Measurements from ENCODE around the gene ZG16B. TPM values are rescaled to one million over a fixed set of nuclear protein-coding genes. Genes with fewer than 3 reads are reported as not detected.

Gene ZG16B
- total RNA-seq, 6 donors from 2014 or later = 0.69 to 2.0 (median 1.2) TPM; not detected in 3

DNA sequence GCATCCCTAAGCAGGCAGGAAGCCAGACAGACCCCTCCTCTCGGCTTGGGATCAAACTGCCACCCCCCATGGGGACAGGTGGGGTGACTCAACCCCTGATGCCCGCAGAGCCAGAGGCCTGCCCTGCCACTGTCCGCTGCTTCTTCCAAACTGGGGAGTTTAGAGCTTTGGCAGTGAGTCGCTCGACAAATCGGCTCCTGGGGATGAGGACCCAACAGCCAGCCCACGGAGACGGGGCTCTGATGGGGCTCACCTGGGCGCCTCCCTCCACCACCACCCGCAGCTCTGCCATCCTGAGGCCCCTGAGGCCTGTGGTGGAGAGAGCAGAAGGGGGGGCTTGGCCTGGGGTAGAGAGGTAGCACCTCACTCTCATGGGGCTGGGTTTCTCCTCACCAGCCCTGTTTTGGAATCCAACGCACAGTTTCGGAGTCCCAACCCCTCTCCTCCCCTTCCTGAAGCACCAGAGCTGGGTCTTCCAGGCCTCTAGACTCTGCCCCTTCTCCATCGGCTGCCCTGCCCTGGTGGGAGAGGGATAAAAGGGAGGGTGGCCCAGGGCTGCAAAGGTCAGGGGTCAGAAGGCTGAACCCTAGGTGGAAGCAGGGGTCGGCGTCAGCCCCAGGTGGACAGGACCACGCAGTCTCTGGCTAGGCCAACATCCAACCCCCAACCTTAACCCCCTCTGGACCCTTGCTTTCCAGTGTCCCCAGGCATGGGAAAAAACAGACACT, 22.1 kb downstream of the ZG16B start:
- ATAC-seq (ENCODE audit: low FRiP score in 2 of 2) (no peak), DNase-seq (peak in 1 of 2 donors; percentile 52)
- Histone ChIP-seq H3K9me3 (peaks cover 0 to 12% (median 5%) of the 10 kb centered on the region in 4 donors), H3K27me3 (no peaks in the 10 kb centered on the region), H3K4me3 (no peak overlapping the region), H3K4me1 (peaks cover 0 to 7% (median 0%) of the 10 kb centered on the region in 4 donors), H3K27ac (no peak overlapping the region), H3K36me3 (peaks cover 0 to 6% (median 0%) of the 10 kb centered on the region in 4 donors)
- WGBS, 2 donors = 93 to 95% methylated on average over 9 to 15 of the region's 16 CpGs
- TF ChIP-seq, protein P1, sequence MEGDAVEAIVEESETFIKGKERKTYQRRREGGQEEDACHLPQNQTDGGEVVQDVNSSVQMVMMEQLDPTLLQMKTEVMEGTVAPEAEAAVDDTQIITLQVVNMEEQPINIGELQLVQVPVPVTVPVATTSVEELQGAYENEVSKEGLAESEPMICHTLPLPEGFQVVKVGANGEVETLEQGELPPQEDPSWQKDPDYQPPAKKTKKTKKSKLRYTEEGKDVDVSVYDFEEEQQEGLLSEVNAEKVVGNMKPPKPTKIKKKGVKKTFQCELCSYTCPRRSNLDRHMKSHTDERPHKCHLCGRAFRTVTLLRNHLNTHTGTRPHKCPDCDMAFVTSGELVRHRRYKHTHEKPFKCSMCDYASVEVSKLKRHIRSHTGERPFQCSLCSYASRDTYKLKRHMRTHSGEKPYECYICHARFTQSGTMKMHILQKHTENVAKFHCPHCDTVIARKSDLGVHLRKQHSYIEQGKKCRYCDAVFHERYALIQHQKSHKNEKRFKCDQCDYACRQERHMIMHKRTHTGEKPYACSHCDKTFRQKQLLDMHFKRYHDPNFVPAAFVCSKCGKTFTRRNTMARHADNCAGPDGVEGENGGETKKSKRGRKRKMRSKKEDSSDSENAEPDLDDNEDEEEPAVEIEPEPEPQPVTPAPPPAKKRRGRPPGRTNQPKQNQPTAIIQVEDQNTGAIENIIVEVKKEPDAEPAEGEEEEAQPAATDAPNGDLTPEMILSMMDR (IDR thresholded peaks at IDR 0.05) = no peak
- TF ChIP-seq POLR2AphosphoS5 (IDR thresholded peaks at IDR 0.05) (no peak), EP300 (IDR thresholded peaks at IDR 0.05) (no peak), POLR2A (IDR thresholded peaks at IDR 0.05) (no peak)

DNA sequence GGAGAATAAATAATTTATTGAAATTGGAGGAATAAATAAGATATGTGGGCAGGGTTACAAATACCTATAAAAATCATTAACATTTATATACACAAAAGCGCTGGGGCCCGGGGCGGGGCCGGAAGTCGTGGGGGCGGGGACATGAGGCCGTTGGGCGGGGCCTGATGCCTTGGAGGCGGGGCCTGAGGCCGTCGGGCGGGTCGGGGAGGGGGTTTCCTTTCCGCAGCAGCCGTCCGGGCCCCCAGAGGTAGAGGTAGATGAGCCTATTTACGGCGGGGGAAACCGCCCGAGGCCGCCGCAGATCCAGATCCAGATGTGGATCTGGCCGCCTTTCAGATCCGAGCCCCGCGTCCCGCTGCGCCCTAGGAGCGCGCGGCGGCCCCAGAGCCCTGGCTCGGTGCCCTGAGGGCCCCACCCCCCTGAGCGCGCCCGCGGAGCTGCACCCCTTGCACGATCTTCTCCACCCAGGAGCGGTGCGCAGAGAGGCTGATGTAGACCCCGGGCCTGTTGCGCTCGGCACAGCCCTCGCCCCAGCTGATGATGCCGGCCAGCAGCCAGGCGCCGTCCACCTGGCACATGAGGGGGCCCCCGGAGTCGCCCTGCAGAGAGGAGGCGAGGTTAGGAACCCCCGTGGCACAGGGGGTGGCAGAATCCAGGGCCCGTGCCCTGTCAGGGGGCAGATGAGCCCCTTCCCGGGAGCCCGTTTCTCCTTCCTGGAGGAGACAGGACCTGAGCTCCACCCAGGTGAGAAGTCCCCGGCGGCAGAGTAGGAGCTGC, 22.8 kb downstream of the ZG16B start:
- TF ChIP-seq POLR2AphosphoS5 (IDR thresholded peaks at IDR 0.05) = no peak
- no peak for TF ChIP-seq EP300 (IDR thresholded peaks at IDR 0.05)
- TF ChIP-seq POLR2A (IDR thresholded peaks at IDR 0.05) = no peak
- TF ChIP-seq, protein P1 (IDR thresholded peaks at IDR 0.05) = no peak
- WGBS, 2 donors = 51 to 66% methylated on average over 22 to 50 of the region's 56 CpGs
- Histone ChIP-seq H3K4me3 (no peak overlapping the region), H3K27ac (no peak overlapping the region), H3K4me1 (peaks cover 0 to 14% (median 4%) of the 10 kb centered on the region in 4 donors), H3K9me3 (peaks cover 0 to 12% (median 5%) of the 10 kb centered on the region in 4 donors), H3K27me3 (peaks cover 0 to 1% (median under 1%) of the 10 kb centered on the region in 4 donors), H3K36me3 (peaks cover 0 to 6% (median 0%) of the 10 kb centered on the region in 4 donors)
- DNase-seq (peak in 1 of 2 donors; percentile 70), ATAC-seq (ENCODE audit: low FRiP score in 2 of 2) (no peak)

DNA sequence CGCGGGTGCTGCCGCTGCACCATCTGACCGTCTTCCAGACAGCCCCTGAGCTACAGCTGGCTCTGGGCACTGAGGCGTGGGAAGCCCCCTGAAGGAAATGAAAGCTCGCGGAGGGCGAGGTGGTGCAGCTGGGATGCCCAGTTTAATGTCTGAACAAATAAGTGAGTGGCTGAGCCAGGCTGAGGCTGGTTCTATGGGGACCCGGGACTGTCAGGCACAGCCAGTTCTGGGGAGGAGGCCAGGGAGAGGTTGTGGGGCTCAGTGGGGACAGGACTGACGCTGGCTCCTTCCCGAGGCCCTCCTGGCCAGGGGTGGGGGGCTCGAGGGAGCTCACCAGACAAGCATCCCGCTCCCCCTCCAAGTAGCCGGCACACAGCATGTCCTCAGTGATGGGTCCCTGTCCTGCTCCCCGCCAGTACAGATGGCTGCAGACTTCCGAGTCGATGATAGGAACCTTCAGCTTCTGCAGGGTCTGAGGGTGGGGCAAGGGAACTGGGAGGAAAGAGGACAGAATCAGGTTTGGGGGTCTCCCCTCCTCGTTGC, 23.5 kb downstream of the ZG16B start:
- peaks cover 0 to 7% (median 2%) of the 10 kb centered on the region in 4 donors for H3K27me3 ChIP-seq
- DNase-seq = peak in 1 of 2 donors; percentile 41

DNA sequence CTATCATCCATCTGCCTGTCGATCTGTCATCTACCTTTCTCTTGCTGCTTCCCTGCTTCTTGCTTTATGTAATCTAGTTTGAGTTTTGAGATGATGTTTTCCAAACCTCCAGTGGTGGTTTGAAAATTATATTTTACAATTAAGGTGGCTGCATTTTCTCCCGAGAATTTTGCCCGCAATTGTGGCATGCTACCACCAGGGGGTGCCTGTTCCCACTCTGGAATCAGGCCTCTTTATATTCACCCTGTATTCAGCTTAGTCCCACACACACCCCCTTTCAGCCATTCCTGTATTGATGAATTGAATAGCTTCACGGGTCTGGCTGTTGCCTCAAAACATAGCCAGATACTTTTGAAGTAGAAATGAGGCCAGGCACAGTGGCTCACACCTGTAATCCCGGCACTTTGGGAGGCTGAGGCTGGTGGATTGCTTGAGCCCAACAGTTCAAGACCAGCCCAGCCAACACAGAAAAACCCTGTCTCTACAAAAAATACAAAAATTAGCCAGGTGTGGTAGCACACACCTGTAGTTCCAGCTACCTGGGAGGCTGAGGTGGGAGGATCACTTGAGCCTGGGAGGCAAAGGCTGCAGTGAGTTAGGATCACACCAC, 24.7 kb downstream of the ZG16B start:
- Histone ChIP-seq H3K36me3 (peaks cover 0 to 6% (median 0%) of the 10 kb centered on the region in 4 donors), H3K27me3 (peaks cover 0 to 7% (median 2%) of the 10 kb centered on the region in 4 donors), H3K4me3 (no peak overlapping the region), H3K4me1 (peaks cover 0 to 20% (median 6%) of the 10 kb centered on the region in 4 donors), H3K9me3 (peaks cover 0 to 12% (median 5%) of the 10 kb centered on the region in 4 donors), H3K27ac (no peak overlapping the region)
- DNase-seq (no peak), ATAC-seq (ENCODE audit: low FRiP score in 2 of 2) (no peak)
- 59 to 85% methylated on average over 5 of the region's 5 CpGs for WGBS, 2 donors
- TF ChIP-seq POLR2AphosphoS5 (IDR thresholded peaks at IDR 0.05) (no peak), POLR2A (IDR thresholded peaks at IDR 0.05) (no peak), EP300 (IDR thresholded peaks at IDR 0.05) (no peak)
- TF ChIP-seq, protein P1 (IDR thresholded peaks at IDR 0.05) = peak in 3 of 6 experiments; percentile 10 to 40 (median 16)

More for the DNA sequence above, 23.5 kb downstream of the ZG16B start:
- WGBS, 2 donors = 70 to 84% methylated on average over 11 to 18 of the region's 18 CpGs
- peaks cover 0 to 12% (median 5%) of the 10 kb centered on the region in 4 donors for H3K9me3 ChIP-seq
- peaks cover 0 to 6% (median 0%) of the 10 kb centered on the region in 4 donors for H3K36me3 ChIP-seq
- ATAC-seq (ENCODE audit: low FRiP score in 2 of 2) = no peak
- TF ChIP-seq, protein P1 (IDR thresholded peaks at IDR 0.05) = no peak
- TF ChIP-seq EP300 (IDR thresholded peaks at IDR 0.05) = no peak
- no peak for TF ChIP-seq POLR2AphosphoS5 (IDR thresholded peaks at IDR 0.05)
- no peak for TF ChIP-seq POLR2A (IDR thresholded peaks at IDR 0.05)
- H3K4me1 ChIP-seq = peaks cover 0 to 20% (median 4%) of the 10 kb centered on the region in 4 donors
- H3K4me3 ChIP-seq = no peak overlapping the region
- no peak overlapping the region for H3K27ac ChIP-seq

Data from upper lobe of left lung (tissue), 6 donors.